ENCODE results near the gene TMEM238.

The TMEM238 gene

DNA sequence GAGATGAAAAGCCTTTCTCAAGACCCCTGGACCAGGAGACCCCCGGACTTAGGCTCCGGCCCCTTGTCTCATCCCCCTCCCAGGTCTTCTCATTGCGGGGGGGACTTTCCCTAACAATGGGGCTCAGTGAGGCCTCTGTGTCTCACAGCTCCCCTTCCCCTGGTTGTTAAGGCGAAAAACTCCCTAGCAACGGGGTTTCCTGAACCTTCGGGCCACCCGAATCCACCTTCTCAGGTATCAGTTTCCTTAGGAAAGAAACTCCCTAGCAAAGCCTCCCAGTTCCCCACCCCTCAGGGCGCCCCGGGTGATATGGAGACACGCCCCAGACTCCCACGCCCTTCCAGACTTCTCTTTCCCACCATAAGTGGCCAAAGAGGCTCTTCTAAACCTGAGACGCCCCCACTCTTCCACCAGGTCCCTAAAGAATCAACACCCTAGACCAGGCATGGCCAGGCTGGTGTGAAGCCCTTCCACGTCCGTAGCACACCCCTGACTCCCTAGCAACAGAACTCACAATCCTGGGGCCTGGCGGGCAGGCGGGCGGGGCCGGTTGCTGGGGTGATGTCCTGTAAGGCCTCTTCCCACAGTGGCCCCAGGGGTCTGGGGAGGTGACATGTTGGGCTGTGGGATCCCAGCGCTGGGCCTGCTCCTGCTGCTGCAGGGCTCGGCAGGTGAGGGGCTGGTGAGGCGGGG is 7.7 kb downstream of the TMEM238 start, which contains the start of gene TMEM190:
TMEM190 (plus strand) TSS at position 586 of the 693 bp plus-strand sequence; CDS start at position 614, 28 bp downstream.
- DNase-seq, result no peak

DNA sequence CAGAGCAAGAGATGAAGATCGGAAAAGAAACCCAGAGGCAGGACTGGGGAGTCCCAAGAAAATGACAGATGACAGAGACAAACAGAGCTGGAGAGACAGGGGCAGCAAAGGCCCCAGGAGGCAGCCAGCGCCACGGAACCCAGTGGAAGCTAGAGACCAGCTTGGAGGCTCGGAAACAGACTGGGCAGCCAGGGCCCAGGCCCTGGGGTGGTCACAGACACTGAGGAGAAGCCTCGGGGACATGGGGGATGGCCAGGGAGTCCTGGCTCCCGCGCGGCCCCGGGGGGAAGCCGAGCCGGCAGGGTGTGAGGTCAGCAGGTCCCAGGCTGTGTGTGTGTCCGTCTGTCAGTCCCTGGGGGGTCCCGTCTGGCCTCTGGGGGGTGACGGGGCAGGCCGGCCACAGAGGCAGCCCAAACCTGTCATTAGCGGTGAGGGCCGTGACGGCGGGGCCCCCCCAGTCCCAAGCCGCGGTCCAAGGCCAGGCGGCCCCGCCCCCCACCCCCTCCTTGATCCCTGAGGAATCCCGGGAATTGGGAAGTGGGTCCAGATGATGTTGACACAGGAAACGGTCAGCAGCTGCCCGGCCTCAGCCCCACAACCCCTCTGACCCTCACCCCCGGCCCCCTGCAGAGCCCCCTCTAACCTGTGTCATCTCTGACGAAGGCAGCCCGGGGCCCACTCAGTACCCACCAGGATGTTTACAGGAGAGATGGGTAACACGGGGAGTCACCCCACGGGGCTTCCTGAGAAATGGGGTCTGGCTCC is 9.9 kb downstream of the TMEM238 start:
- DNase-seq, result no peak

DNA sequence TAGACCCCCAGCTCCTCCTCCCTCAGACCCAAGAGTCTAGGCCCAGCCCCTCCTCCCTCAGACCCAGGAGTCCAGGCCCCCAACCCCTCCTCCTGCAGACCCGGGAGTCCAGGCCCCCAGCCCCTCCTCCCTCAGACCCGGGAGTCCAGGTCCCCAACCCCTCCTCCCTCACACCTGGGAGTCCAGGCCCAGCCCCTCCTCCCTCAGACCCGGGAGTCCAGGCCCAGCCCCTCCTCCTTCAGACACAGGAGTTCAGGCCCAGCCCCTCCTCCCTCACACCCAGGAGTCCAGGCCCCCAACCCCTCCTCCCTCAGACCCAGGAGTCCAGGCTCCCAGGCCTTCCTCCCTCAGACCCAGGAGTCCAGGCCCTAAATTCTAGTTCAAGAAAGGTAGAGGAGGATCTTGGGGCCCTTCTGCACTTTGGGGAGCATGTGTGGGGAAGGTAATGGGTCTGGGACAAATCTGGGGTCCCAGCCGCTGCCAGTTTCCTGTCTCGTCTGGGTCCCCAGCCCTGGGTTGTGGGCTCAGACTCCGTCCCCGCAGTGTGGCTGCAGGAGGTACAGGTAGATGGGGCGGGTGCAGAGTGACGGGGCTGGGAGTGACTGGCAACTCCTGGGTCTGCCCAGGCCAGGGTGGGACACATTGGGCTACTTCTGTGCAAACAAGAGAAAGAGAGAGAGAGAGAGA is 10.6 kb downstream of the TMEM238 start:
- no peak for DNase-seq

DNA sequence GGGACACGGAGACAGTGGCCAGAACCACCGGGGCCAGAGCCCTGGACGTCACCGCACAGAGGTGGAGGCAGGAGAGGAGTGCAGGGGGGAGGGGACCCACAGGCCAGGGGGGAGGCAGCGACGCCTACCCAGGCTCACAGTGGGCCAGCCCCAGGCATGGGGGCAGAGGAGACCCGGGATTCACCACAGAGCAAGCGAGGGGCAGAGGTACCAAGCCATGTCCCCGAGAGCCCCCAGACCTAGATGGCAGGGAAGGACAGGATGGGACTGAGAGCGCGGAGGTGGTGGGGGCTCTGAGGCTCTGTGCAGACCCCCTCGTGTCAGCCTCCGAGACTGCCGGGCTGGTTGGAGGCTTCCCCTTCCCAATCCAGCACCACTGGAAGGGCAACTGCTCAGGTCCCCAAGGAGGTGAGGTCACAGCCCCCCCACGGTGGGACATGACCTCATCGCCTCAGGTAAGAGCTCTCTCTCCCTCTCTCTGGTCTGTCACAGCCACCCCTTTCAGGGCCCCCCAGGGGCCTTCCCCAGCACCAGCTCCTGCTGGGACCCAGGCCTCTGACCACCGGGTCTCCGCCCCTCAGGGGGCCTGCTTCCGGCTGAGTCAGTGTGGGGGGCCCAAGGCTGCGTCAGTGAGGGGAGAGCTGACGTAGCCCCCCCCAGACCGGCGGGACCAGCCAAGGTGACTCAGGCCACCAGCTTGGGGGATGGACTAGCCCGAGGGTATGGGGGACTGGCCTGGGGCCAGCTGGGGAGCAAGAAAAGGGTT is 11.6 kb downstream of the TMEM238 start:
- no peak for DNase-seq

DNA sequence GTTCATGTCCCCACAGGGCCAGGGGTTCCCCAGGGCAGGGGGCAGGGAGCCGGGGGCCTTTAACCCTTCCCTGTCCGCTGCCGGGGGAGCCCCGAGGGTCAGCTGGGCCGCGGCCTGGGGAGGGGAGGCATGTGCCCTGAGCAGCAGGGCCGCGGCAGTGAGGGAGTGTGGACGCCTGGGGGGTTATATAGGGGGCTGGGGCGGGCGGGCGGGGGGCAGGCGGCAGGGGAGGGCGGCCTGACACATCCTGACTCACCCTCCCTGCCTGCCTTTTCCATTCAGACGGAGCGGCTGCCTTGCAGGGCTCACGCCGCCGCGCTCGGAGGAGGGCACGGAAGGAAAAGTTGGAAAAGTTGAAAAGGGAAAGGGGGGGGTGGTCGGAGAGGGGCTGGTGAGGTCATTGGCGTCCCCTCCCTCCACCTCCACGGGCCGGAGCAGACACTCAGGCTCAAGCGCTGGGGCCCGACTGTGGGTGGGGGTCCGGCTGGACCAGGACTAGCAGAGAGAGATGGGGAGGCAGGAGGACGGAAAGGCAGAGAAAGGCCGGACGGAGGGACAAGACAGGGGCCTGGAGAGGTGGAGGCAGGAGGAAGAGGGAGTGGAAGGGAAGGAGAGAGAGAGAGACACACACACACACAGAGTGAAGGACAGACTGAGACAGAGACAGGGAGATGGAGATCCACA is 13.6 kb downstream of the TMEM238 start, which contains the start of gene IL11:
IL11 (minus strand) TSS at position 159 of the 684 bp plus-strand sequence; CDS start at position 6, 153 bp downstream.
- DNase-seq, result no peak

DNA sequence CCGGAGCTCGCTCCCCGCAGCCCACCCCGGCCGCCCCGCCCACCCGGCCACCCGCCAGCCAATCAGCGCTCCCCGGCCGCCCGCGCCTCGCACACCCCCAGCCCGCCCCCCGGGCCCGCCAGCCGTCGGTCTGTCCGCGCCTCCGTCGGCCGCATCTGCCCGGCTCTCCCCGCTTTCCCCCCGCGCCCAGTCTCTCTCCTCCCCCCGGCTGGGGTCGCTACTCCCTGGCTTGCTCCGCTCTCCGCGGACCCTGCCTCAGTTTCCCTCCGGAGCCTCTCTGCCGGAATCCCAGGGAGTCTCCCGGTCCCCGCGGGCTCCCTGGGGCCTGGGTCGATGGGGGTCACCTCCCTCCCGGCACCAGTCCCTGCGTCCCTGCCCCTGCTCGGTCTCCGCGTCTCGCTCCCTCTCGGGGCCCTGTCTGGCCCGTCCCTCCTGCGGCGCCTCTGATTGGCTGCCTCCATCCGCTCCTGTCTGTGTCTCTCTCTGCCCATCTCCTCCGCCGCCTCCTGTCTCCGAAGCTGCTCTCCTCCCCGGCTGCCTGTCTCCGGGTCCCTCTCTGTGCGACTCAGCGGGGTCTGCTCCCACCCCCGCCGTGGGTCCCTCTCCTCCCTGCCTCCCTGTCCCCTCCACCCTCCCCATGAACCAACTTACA is 14.3 kb downstream of the TMEM238 start:
- DNase-seq, result no peak

DNA sequence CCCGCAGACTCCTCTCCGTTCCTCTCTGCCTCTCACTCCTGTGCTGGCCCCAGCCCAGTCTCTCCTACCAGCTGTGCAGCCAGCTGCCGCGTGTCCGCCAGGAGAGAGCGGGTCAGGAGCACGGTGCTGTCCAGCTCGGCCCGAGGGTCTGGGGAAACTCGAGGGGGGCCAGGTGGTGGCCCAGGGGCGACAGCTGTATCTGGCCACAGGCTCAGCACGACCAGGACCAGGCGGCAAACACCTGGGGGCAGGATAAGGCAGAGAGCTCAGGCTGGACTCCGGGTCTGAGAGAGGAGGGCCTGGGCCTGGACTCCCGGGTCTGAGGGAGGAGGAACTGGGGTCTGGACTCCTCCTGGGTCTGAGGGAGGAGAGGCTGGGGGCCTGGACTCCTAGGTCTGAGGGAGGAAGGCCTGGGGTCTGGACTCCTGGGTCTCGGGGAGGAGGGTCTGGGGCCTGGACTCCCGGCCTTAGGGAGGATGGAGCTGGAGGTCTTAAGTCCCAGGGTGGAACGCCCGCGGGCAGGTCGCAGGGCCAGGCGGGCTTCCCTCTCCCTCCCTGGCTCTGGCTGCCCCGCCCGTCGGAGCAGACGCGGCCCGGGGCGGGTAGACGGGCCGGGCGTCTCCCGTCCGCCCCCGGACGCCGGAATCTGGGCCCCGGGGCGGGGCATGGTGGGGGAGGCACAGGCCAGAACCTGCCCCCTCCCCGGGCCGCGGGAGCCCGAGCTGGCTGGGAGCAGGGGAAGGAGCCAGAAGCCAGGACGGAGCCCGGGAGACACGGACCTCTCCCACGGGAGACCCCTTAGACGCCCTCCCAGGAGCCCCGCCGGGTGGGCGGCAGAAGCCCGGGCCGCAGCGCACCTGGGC is 15.2 kb downstream of the TMEM238 start:
- DNase-seq, result no peak

DNA sequence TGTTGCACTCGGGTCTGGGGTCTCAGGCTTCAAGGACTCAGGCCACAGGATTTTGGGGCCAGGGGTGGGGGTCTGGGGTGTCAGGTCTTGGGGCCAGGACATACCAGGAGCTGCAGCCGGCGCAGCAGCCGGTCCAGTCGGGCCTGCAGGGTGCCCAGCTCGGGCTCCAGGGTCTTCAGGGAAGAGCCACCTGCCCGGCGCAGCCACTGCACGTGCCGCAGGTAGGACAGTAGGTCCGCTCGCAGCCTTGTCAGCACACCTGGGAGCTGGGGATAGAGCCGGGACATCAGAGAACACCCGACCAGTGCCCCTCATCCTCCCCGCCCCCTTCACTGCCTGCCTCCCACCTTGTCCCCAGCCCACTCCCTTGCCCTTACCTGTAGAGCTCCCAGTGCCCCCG is 16.0 kb downstream of the TMEM238 start:
- DNase-seq, result no peak

DNA sequence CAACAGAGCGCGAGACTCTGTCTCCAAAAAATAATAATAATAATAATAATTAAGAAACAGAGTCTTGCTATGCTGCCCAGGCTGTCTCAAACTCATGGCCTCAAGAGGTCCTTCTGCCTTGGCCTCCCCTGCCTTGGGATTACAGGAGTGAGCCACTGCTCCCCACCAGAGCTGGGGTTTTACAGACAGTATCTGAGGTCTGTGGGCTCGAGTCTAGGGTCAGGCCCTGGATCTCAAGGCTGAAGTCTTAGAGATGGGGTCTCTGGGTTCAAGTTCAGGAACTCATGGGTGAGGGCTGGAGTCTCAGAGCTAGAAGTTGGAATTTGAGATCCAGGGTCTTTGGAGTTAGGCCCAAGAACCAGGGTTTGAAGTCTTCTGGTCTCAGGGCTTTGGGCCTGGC is 17.3 kb downstream of the TMEM238 start:
- DNase-seq, result no peak

DNA sequence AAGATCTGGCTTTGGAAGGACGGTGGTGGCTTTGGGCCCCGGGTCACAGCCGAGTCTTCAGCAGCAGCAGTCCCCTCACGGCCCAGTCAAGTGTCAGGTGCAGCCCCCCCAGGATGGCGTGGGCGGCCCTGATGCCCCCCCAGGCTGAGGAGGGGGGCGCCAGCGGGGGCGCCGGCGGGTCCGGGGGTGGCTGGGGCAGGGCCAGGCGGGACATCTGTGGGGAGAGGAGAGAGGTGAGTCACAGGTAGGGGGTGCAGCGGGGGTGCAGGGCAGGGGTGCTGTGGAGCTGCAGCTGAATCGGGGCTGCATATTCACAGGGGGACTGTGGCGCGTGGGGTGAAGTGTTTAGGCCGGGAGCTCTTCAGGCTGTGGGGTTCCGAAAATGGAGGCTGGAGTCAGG is 18.1 kb downstream of the TMEM238 start:
- DNase-seq, result no peak

DNA sequence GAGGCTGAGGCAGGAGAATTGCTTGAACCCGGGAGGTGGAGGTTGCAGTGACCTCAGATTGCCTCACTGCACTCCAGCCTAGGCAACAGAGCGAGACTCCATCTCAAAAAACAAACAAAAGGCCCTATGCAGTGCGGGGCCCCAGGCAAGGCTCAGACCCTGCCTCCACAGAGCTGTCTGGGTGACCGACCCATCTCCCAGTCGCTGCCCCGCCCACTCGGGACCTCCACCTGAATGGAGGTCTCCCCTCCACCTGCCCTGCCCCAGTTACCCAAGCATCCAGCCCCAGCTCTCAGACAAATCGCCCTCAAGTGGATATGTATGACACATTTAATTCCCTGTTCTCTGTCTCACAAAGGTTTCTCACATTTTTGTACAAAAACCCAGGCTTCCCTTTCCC is 18.8 kb downstream of the TMEM238 start:
- DNase-seq, result no peak

DNA sequence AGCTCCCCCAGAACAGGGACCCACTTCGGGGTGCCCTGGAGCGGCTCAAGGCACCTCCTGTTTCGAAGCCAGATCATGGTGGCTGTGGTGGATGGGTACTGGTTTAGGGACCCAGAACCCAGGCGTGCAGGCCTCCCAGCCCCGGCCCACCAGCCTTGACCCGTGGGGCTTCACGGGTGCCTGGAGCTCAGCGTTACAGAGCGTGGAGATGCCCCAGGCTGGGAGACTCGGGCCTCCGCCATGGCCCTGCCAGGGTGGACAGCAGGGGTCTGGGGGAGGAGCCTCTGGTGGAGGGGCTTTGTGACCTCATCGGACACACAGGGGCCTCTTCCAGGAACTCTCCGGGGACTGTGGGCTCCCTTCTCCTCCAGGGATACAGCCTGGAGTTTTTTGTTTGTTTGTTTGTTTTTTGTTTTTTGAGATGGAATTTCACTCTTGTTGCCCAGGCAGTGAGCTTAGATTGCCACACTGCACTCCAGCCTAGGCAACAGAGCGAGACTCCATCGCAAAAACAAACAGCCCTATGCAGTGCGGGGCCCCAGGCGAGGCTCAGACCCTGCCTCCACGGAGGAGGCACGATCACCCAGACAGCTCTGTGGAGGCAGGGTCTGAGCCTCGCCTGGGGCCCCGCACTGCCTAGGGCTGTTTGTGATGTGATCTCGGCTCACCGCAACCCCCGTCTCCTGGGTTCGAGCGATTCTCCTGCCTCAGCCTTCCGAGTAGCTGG is 20.9 kb downstream of the TMEM238 start, which contains the start of gene GARIN5B:
GARIN5B (minus strand) TSS at position 271 of the 727 bp plus-strand sequence; CDS start at position 77, 194 bp downstream.
- DNase-seq, result no peak

DNA sequence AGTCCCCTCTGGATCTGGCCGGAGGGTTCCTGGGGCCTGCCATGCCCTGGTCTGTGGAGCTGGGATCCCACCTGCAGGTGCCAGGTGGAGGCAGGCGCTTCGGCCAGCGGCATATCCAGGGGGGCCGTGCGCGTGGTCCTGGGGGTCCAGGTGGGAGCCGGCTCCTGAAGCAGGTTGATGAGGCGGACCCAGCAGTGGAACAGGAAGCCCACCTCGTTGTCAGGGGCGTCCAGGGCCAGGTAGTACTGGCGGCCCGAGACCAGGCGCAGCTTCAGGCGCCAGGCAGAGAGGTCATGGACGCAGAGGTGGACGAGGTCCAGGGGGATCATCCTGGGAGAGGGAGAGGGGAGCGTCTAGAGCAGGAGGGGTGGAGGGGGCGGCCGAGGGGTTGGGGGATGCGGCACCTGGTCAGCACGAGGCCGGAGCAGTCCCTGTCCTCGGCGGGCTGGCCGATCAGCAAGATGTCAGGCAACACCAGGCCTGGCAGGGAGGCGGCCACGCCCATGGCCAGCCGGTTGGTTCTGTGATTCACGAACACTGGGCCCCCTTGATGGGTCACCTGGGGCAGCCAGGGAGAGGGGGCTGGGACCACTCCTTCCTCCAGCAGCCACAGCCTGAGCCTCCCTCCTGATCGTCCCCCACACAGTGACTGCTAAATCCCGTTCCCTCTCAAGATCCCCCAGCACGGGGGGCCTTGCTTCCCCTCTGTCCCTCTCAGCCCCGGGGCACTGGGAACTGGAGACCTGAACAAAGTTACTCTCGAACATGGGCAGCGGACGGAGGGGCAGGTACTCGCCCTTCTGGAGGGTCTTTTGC is 21.7 kb downstream of the TMEM238 start:
- DNase-seq, result no peak

DNA sequence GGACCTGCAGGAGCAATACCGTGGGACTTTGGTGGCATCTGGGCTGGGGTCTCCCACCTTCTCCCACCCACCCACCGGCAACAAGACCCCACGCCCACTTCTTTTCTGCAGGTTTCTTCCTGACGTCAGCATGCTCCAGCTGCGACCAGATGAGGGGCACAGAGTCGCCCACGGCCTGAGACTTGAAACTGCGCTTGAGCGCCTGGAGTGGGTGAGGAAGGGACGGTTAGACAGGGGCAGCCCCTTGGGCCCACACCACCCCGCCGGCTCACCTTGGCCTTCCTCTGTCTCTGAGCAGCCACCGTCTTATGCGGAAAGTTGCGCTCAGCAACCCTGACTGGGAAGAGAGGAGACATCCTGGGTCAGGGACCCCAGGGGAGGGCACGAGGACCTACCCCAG is 23.2 kb downstream of the TMEM238 start:
- no peak for DNase-seq

DNA sequence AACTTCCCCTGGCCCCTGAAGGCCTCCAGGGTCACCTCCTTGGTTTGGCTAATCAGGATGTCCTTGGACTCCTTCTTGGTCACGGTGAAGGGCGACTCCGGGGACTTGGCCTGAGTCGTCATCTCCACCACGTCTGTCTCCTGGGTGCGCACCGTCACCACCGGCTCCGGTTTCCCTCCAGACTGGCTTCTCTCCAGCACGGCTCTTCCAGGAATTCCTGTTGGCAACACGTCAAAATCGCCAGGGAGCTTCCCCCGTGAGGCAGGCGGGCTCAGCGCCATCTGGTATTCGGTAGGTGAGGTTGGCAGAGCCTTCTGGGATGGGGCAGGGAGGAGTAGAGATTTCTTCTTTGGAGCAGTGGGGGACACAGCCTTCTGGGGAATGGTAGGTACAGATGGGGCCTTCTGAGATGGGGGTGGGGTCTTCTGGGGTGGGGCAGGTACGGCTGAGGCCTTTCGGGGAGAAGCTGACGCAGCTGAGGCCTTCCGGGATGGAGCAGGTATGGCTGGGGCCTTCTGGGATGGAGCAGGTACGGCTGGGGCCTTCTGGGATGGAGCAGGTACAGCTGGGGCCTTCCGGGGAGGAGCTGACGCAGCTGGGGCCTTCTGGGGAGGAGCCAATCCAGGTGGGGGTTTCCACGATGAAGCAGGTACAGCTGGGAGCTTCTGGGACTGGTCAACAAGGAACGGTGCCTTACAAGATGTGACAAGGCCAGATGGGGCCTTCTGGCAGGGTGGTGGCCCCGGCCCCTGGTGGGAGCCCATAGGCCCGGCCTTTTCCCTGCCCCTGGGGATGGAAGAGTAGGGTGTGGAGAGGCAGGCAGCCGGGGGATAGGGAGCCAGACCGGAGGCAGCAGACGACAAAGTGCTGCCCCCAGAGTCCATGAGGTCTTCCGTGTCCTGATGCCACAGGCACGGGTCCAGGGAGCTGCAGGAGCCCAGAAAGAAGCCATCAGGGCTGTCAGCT is 24.9 kb downstream of the TMEM238 start:
- no peak for DNase-seq

DNA sequence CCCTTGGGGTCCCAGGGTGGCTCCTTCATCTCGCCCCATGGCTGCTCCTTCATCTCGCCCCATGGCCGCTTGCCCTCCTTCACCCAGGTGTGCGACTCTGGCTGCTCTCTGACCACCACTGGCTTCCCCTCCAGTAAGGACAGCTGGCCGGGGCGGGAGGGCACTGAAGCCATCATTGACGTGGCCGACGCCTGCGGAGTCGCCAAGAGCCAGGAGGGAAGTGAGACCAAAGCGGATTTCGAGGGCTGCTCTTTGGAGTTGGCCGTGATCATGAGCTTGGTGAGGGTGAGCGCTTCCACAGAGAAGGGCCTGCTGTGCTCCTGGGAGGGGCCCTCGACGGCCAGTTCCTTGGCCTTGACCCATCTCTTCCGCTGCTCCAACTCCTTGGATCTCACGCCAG is 25.6 kb downstream of the TMEM238 start:
- no peak for DNase-seq

DNA sequence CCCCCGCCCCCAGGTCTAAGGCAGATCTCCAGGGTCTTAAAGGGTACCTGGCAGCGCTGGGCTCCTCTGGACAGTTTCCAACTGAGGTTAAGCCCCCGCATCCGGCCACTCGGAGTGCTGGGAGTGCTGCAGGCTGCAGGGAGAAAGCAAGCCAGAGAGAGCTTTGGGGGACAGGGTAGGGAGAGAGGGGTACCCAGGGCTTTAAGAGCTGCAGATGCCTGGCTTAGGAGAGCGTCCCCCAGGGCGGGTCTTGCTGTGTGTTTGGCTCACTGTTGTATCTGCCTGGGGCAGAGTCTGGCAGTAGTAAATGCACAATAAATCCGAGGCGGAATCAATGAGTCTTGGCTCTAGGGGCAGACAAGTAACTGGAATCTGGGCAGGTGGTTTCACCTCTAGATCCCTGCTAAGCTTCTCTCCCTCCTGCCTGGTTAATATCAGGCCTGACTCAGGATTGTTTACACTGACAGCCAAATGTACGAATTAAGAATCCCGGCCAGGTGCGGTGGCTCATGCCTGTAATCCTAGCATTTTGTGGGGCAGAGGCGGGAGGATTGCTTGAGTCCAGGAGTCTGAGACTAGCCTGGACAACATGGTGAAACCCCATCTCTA is 28.8 kb downstream of the TMEM238 start:
- no peak for DNase-seq
